Lower leg skin (tissue), 4 donors: ENCODE results near the gene NAV2. TPM values are rescaled to one million over a fixed set of nuclear protein-coding genes. Genes with fewer than 3 reads are reported as not detected.

Experiments used
- DNase-seq, 2 donors: peaks; one replicate each; pipeline ENCODE4 v3.0.0-alpha.2; 2019; ENCODE audit warnings: low spot score in 2 of 2
- H3K4me3 ChIP-seq: fragments of 200-600 bp; sonication (generic); 2 replicates; pipeline ENCODE4 v1.5.1; 2017; ENCODE audit warnings: mild to moderate bottlenecking, low read depth; ENCODE audit not compliant: poor library complexity, severe bottlenecking
- POLR2A ChIP-seq, 2 donors: fragments of 450-650 bp; IDR thresholded peaks; one replicate each; pipeline ENCODE4 v1.6.1; 2016 to 2017; ENCODE audit warnings: antibody characterized with exemption in 2 of 2, mild to moderate bottlenecking in 1 of 2, moderate library complexity in 1 of 2
- WGBS, 2 donors: methylation state at CpG; one replicate each; pipeline ENCODE4 v1.1.5; 2018; 5-methylcytosine and 5-hydroxymethylcytosine counted together
- intact Hi-C: fragments of 100-400 bp; cut with DNase I; formaldehyde crosslinking; loops from one replicate; pipeline ENCODE4 v1.15.0; 2023; ENCODE audit warnings: low total_unique reads
- total RNA-seq, 4 donors: library from RNA; depleted of rRNA; stranded (reverse); fragments of >200 nt; gene quantifications; one replicate each; pipeline ENCODE4 v1.1.0, GENCODE V29; 2016
- TF ChIP-seq, protein P1 (sequence below), 3 donors: fragments of 450-650 bp; IDR thresholded peaks; one replicate each; pipeline ENCODE4 v1.5.1; 2016; ENCODE audit warnings: antibody characterized with exemption in 3 of 3, mild to moderate bottlenecking in 3 of 3, moderate library complexity in 2 of 3

Gene NAV2
- total RNA-seq, 4 donors from 2014 or later, result 5.8 to 30.7 (median 21.0) TPM

DNA sequence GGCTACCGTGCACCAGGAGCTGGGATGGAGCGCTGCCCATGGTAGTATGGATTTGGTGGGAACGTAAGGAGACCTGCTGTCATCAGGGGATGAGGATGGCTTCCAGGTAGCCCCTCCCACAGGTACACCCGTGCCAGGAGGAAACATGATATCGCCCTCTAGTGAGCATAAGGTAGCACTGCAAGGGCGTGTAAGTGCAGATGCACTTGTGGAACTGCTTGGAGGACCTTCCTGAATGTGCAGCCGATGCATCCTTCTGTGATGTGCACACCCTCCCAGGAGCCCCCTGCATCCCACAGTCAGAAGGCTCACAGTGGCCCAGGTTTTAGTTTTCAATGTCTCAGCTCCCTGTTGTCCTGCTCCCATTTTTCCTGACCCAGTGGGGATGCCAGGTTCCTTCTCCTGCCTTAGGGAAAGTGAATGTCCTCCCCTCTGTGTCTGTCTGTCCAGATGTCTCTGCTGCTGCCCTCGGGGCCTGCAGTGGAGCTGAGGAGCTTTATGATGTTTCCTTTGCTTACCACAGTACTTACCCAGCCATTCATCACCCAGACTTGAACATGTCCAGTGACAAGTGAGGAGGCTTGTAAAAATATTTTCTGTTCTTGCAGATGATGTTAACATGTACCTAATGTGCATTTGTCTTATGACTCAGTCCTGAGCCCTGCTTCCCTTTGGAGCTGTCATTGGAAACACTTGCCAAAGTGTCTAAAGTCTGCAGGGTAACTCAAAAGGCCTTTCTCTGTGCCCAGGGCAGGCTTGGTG, 398.5 kb downstream of the NAV2 start:
- peak in 1 of 2 donors; percentile 42 for DNase-seq
- 24 to 41% methylated on average over 8 of the region's 8 CpGs for WGBS, 2 donors
- TF ChIP-seq, protein P1, sequence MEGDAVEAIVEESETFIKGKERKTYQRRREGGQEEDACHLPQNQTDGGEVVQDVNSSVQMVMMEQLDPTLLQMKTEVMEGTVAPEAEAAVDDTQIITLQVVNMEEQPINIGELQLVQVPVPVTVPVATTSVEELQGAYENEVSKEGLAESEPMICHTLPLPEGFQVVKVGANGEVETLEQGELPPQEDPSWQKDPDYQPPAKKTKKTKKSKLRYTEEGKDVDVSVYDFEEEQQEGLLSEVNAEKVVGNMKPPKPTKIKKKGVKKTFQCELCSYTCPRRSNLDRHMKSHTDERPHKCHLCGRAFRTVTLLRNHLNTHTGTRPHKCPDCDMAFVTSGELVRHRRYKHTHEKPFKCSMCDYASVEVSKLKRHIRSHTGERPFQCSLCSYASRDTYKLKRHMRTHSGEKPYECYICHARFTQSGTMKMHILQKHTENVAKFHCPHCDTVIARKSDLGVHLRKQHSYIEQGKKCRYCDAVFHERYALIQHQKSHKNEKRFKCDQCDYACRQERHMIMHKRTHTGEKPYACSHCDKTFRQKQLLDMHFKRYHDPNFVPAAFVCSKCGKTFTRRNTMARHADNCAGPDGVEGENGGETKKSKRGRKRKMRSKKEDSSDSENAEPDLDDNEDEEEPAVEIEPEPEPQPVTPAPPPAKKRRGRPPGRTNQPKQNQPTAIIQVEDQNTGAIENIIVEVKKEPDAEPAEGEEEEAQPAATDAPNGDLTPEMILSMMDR (IDR thresholded peaks at IDR 0.05), result no peak
- TF ChIP-seq POLR2A (IDR thresholded peaks at IDR 0.05), result no peak
- intact Hi-C loops, result no loop called here
- no peak overlapping the region for H3K4me3 ChIP-seq

DNA sequence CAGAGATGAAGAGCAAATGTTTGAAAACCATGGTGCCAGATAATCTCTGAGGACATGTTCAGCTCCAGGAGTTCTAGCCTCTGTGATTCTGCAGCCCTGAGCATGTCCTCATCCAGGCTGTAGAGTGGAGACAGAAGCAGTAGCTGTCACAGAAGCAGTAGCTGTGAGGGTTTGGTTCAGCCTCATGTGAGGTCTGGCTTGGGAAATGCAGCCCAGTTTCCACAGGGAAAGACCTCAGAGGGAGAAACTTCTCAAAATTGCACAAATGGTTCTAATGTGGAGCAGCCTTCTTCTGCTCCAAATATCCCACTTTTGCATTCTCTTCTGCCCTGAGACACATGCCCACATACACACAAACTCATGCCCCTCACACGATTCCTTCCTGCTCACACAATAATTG, 399.2 kb downstream of the NAV2 start:
- WGBS, 2 donors, result 19 to 29% methylated on average over 1 of the region's 1 CpG
- no peak for TF ChIP-seq POLR2A (IDR thresholded peaks at IDR 0.05)
- TF ChIP-seq, protein P1 (IDR thresholded peaks at IDR 0.05), result no peak
- DNase-seq, result no peak
- H3K4me3 ChIP-seq, result no peak overlapping the region
- intact Hi-C loops, result no loop called here

DNA sequence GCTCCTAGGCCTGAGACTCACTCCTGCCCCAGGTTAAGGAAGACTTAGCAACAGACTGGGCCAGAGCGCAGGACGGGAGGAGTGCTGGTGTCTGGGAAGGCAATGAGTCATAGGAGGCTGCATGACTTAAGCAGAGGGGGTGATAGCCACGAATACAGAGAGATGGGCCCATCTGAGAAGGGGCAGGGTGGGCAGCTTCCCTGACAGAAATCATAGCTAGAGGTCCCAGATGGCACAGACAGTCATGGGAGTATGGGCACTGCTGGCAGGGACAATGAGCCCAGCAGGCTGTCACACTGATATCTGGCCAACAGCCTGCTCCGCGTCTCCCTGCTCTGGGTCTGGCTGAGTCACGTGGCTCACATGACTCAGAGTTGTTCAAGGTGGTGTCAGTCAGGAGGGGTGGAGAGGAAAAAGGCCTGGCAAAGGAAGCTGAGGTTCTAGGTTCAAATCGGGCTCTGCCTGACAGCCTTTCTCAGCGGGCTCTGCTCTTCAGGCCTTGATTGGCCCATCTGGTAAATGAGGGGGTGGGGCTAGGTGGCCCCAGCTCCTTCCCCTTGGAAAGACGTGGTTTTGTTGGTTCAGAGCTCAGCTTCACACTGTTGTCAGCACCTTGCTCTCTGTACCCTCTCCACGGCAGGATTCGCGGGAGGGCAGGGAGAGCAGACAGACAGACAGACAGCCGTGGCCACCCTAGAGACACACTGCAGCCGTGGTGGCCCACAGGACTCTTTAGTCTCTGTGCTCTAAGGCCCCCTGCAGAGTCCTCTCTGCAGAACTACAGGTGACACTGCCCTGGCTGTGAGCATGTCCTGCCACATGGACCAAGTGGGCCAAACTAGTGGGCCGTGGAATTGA, 399.9 kb downstream of the NAV2 start:
- TF ChIP-seq, protein P1 (IDR thresholded peaks at IDR 0.05), result no peak
- no peak for TF ChIP-seq POLR2A (IDR thresholded peaks at IDR 0.05)
- DNase-seq, result peak; percentile 77 to 93
- WGBS, 2 donors, result 40 to 43% methylated on average over 15 of the region's 15 CpGs
- intact Hi-C loops, result no loop called here
- no peak overlapping the region for H3K4me3 ChIP-seq

DNA sequence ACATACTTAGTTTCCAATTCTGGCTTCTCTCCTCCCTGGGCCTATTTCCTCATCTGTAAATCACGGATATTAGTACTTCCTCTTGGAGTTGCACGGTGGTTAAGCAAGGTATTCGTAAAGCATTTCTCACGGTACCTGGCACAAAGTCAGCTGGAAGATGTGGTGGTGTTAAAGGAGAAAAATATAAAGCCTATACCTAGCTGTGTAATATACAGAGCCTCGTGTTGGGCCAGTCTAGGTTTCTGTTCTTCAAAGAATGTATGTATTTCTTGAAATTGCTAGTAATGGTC, 400.5 kb downstream of the NAV2 start:
- no peak for TF ChIP-seq POLR2A (IDR thresholded peaks at IDR 0.05)
- TF ChIP-seq, protein P1 (IDR thresholded peaks at IDR 0.05), result no peak
- no peak overlapping the region for H3K4me3 ChIP-seq
- 41 to 47% methylated on average over 5 of the region's 5 CpGs for WGBS, 2 donors
- intact Hi-C loops, result no loop called here
- no peak for DNase-seq

DNA sequence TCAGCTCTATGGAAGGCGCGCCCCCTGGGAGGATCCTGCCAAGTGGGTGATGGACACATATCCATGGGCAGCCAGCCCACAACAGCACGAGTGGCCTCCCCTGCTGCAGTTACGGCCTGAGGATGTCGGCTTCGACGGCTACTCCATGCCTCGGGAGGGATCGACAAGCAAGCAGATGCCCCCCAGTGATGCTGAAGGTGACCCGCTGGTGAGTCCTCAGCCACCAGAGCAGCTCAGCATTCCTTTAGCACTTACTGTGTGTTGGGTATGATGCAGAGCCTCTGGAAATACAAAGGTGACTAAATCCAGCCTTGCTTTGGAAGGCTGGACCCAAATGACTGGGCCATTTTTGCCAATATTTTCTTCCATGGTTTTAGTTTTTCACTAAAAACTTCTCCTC, 402.0 kb downstream of the NAV2 start:
- no peak for DNase-seq
- no peak overlapping the region for H3K4me3 ChIP-seq
- WGBS, 2 donors, result 95 to 98% methylated on average over 10 of the region's 10 CpGs
- intact Hi-C loops, result no loop called here
- TF ChIP-seq, protein P1 (IDR thresholded peaks at IDR 0.05), result no peak
- no peak for TF ChIP-seq POLR2A (IDR thresholded peaks at IDR 0.05)
